GM18861 (cell line): Measurements from ENCODE around the gene MRPS26.
"Not testable (repeated sequence)": the region's sequence is repeated elsewhere in the genome, so short reads cannot be mapped to it uniquely, and the experiment has no call there.

Source experiments
- ATAC-seq: cut with Tn5 transposase; IDR thresholded peaks from one replicate; pipeline ENCODE4 v1.9.1; 2021; ENCODE audit not compliant: unreplicated experiment

MRPS26 gene

DNA sequence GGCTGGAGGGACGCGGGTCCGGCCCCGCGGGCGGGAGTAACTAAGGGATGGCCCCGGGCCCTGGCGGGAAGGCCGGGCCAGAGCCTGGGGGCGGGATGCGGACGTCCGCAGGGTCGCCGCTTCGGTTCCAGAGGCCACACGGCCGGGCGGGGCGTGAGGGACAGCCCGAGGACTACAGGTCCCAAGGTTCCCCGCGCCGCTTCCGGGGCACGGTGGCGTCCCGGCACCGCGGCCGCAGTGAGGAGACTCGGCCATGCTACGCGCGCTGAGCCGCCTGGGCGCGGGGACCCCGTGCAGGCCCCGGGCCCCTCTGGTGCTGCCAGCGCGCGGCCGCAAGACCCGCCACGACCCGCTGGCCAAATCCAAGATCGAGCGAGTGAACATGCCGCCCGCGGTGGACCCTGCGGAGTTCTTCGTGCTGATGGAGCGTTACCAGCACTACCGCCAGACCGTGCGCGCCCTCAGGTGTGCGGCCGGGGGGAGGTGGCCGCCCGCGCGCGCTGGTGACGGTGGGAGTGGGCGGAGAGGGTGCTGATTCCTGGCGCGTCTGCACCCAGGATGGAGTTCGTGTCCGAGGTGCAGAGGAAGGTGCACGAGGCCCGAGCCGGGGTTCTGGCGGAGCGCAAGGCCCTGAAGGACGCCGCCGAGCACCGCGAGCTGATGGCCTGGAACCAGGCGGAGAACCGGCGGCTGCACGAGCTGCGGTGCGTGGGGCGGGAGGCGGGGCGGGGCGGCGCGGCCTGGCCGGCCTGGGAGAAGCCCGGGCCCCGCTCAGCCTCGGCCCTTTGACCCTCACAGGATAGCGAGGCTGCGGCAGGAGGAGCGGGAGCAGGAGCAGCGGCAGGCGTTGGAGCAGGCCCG, at the start of gene MRPS26:
MRPS26 (plus strand) TSS at position 237 of the 861 bp plus-strand sequence; CDS start at position 254, 17 bp downstream.
- peak; percentile 85 for ATAC-seq

DNA sequence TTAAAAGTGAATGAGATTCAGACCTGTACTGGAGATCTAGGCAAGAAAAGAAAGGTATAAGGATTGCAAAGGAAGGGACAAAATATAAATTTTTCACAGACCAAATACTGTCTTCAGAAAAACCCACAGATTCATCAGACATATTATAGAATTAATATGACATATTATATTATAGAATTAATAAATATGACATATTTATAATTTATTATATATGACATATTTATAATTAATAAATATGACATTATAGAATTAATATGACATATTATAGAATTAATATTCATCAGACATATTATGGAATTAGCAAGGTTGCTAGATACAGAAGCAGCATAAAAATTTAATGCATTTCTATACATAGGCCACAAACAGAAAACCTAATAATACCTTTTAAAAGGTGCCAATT, 47.1 kb upstream of the MRPS26 start:
- ATAC-seq, result no peak

DNA sequence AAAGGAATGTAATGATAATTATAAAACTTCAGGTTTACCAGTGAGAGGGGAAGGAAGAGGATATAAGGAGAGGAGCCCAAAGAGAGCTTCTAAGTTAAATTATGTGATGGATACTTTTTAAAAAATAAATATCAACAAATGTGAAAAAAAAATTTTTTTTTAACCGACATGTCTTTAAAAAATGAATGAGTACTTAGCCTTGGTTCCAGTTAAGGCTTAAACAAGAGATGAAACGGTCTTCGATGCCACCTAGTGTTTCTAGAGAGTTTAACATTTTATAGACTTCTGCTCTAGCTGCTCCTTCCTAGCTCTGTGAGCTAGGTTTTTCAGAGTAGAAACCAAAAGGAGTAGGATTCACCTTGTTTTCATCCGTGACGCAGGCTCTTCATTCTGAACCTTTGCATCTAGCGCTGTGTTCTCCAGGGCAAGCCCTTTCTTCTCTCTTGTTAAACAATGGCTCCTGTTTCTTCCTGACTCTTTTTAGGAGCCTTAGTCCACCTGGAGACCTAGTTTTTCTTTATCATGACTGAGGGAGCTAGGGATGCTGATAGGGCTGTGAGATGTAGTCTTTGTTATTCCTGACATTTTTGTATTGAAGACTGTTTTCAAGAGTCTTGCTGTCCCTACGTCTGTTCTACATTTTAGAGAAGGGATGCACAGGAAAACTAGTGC, 44.9 kb upstream of the MRPS26 start:
- no peak for ATAC-seq

DNA sequence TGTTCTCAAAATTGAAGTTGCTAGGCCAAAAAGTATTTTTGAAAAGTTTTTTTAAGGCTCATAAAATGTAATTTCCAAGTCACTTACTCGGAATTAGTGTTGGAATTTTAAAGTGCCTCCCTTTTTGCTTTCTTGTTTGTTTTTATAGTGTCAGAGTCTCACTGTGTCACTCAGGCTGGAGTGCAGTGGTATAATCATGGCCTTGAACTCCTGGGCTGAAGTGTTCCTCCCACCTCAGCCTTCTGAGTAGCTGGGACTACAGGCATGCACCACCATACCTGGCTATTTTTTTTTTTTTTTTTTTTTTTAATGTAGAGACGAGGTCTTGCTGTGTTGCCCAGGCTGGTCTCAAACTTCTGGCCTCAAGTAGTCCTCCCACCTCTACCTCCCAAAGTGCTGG, 42.4 kb upstream of the MRPS26 start:
- no peak for ATAC-seq

DNA sequence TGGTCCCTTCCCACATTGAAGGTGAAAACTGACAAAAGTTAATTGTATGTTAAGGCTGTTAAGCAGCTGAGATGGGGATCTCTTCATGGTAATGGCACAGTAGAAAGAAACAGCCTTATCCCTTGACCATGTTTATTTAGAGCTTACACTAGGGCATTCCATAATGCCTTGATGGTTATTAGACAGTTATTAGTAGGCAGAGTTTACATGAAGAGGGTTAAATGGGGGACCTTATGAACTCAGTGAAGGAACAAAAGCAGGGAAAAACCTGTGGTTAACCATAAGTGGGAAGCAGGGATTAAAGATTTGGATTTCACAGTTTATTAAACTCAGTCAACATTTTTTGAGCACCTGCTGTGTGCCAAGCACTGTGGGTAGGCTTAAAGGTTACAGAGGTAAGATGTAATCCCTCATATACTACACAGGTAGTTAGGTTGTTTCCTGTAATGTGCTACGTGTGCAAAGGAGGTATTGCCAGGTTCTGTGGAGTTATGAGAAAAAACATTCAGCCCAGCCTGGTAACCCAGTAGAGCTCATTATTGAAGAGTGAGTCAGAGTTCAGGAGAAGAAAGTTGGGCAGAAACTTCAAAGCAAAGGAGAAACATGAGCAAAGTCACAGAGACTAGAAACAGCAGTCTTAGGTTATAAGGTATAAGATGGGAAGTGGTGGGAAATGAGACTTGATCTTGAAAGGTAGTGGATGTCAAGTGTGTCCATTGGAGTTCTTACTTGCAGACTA, 34.7 kb upstream of the MRPS26 start:
- no peak for ATAC-seq

DNA sequence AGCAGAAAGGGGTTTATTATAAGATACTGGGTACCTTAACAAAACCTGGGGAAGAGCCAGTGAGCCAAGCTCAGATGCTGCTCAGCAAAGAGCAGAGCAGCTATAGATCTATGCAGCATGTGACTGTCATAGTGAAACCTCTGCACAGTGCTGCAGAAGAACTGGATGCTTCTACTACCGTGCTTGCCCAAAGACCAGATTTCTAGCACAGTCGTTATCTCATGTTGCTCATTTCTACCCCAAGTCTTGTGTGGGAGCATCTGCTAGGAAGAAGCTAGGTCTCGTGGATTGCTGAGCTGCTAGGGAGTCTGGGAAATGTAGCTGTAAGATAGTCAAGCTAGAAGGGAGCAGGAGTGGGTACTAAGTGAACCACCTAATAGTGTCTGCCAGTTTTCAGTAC, 34.1 kb upstream of the MRPS26 start:
- ATAC-seq, result no peak

DNA sequence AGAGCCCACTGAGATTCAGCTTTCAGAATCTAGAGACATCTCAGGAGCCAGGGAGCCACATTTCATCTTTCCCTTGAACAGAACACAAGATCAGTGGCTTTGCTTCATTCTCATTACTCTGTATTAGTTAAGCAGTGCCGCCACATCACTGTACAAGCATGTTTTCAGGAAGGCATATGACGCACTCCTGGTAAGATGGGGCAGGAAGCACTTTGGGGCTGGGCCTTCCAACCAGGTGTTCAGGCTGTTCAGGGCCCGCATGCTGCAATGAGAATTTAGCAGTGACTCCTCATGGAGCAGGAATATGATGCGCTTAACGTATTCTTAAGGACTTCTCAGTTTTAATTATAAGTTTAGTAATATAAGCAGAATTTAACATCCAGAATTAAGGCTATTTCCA, 32.1 kb upstream of the MRPS26 start:
- no peak for ATAC-seq

DNA sequence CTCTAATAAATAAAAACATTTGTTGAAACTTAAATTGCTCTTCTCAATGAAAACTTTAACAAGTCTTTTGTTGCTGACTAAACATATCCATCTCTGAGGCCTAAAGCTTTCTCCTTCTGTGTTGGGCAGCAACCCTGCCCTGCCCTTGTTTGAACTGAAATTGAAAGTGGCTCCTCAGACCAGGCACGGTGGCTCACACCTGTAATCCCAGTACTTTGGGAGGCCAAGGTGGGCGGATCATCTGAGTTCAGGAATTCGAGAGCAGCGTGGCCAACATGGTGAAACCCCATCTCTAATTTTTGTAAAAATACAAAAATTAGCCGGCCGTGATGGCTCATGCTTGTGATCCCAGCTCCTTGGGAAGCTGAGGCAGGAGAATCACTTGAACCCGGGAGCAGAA, 31.7 kb upstream of the MRPS26 start:
- no peak for ATAC-seq

DNA sequence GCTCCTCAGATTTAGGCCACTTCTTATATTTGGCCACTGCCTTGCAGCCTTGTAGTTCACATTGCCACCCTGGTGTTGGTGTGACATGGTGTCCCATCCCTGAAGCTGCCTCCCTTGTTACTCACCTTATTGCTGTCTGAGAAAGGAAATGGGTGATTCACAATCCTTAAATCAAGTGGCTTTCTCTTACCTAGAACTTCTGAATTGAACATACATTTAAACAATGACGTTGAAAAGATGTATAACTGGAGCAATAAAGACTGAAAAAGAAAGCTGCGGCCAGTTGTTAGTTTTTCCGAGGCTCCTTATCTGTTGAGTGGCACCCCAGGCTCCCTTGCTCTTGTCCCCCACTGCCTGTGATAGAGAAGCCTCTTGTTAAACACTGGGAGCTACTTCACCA, 31.2 kb upstream of the MRPS26 start:
- ATAC-seq, result no peak

DNA sequence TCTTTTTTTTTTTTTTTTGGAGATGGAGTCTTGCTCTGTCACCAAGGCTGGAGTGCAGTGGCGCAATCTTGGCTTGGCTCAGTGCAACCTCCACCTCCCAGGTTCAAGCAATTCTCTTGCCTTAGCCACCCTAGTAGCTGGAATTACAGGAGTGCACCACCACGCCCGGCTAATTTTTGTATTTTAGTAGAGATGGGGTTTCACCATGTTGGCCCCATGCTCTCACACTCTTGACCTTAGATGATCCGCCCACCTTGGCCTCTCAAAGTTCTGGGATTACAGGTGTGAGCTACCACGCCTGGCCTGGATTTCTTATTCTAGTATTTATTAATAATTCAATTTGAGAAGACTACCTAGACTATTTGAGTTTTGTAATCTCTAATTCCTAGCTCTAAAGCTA, 30.6 kb upstream of the MRPS26 start:
- ATAC-seq, result not testable (repeated sequence)

DNA sequence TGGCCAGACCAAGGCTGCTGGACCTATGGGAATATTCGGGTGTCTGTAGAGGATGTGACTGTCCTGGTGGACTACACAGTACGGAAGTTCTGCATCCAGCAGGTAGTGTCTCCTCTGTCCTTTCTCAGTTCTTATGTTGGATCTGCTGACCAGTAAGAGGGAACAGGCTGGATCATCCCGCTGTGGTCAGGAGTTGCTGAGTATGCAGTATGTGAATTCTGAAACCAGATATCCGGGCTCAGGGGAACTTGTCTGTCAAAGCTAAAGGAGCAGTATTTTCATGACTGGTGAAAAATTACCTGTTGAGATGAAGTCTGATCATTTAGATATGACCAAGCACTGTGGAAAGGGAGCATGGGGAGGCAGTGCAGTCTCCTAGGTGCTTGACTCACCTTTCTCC, 24.5 kb upstream of the MRPS26 start:
- ATAC-seq, result no peak

DNA sequence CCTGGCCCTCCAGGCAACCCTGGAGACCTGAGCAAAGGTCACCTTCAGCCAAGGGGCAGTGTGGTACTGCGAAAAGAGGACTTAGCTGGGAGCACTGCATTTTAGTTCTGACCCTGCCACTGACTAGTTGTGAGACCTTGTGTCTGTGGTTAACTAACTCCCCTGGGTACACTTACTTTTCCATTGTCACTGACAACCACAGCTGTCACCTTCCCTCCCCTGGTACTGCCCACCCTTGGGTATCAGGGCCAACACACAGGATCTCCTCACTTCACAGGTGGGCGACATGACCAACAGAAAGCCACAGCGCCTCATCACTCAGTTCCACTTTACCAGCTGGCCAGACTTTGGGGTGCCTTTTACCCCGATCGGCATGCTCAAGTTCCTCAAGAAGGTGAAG, 24.1 kb upstream of the MRPS26 start:
- ATAC-seq, result no peak

DNA sequence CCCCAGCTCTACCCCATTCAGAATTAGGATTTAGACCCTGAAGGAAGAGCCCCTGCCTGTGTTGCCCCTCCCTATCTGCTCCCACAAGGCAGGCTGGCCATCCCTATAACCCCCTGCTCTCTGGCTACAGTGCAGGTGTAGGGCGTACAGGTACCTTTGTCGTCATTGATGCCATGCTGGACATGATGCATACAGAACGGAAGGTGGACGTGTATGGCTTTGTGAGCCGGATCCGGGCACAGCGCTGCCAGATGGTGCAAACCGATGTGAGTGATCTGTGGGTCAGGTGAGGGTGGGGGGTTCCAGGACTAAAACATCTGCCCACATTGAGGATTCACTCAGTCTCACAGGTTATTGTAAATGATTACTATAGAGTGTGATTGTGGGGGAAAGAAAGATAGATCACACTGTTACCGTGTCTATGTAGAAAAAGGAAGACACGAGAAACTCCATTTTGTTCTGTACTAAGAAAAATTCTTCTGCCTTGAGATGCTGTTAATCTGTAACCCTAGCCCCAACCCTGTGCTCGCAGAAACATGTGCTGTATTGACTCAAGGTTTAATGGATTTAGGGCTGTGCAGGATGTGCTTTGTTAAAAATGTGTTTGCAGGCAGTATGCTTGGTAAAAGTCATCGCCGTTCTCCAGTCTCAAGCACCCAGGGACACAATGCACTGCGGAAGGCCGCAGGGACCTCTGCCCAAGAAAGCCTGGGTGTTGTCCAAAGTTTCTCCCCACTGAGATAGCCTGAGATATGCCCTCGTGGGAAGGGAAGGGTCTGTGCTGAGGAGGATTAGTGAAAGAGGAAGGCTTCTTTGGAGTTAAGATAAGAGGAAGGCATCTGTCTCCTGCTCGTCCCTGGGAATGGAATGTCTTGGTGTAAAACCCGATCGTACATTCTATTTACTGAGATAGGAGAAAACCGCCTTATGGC, 23.0 kb upstream of the MRPS26 start:
- not testable (repeated sequence) for ATAC-seq

DNA sequence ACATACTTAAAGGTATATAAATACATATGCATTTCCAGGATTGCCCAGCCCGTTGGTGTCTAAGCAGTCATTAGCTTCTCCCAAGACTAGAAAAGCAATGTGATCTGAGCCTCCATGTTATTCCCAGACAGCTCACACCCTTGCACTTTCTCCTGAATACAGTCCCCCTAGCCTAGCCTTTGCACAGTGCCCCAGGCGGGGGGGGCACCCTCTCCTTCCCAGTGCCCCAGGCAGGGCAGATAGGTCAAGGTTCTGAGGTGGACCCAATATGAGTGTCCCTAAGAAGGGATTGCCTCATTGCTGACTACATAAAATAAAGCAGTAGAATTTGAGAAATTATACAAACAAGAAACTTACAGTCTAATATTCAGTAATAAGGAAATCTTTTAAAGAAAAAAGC, 17.9 kb upstream of the MRPS26 start:
- ATAC-seq, result no peak

DNA sequence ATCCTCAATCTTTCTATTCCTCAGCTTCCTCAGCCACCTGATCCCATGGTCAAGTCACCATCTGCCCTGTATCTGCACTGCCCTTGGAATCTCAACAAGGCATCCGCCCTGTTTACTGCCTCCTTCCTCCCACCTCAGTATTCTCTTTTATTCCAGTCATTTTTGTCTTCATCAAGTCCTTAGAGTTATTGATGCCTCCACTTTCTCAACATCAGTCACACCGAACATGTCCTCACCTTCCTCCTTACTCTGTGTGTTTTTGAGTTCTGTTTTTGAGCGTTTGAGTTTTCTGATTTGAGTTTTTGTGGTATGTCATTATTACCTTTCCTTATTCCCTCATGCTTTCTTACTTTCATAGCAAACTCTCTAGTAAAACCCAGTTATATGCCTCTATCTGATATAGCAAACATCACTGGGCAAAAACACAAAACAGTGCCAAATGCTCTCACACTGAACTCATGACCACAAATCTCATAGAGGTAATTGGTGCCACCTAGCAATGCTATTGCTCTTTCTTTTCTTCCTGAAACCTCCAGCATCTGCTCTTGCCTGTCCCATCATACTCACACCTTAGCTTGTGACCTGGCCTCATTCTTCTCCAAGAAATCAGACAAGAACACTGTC, 14.2 kb upstream of the MRPS26 start:
- no peak for ATAC-seq

DNA sequence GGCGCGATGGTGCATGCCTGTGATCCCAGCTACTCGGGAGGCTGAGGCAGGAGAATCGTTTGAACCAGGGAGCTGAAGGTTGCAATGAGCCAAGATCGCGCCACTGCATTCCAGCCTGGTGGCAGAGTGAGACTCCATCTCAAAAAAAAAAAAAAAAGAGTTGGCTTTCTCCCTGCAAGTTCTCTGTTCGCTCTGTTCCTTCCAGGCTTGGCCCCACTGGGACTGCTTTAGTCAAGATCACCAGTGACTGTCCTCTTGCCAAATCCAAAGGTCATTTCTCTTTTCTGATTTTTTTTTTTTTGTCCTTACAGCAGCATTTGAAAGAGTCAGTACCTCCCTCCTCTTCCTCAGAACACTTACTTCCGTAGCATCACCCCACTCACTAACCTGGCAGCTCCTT, 13.2 kb upstream of the MRPS26 start:
- ATAC-seq, result no peak

DNA sequence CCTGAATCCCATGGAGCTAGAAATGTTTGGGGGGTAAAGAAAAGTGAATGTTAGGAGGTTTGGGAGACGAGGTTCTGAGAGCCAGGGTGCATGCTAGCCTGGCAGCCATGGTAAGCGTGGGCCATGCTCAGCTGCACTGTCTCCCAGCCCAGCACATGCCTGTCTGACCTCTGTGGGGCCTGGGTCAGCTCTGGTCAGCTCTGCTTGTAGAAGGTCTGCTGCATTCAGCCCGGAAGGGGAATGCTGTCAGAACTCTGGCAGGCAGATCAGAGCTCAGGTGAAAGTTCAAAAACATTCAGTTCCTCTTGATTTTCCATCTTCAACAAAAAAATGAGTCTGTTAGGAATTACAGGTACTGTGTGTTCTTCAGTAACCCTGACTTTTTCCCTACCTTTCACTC, 8.2 kb upstream of the MRPS26 start:
- no peak for ATAC-seq

DNA sequence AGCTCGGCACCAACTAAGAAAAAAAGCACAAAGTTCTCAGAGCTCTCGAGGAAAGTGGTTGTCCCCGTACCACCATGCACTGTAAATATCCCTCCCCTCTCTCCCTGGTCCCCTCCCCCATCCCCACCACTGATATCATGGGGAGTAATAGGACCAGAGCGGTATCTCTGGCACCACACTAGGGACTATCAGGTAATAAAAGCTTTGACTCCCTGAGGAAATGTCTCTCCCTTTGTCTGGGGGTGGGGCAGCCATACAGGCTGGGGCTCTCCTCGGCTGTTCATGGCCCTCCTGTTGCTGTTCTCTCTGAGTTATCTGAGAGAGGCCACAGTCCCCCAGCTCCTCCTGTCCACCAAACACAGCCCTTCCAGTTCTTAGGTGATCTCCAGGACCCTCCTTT, 7.4 kb upstream of the MRPS26 start:
- no peak for ATAC-seq

DNA sequence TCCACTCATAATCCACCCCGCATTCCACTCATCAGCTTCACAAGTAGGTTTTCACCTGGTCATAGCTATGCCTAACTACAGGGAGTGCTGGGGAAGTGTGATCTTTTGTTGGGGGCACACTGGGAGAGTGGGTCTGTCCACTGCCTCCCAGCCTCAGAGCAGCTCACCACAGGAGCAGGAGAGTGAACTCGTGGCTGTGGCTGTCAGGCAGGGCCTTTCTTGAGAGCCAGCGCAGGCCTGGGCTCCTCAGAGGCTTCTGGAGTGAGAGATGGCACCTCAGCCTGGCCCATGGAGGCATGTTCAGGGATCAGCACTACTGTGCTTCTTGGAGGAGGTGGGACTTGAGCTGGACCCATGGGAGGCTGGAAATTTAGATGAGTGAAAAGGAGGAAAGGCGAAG, 6.4 kb upstream of the MRPS26 start:
- no peak for ATAC-seq

DNA sequence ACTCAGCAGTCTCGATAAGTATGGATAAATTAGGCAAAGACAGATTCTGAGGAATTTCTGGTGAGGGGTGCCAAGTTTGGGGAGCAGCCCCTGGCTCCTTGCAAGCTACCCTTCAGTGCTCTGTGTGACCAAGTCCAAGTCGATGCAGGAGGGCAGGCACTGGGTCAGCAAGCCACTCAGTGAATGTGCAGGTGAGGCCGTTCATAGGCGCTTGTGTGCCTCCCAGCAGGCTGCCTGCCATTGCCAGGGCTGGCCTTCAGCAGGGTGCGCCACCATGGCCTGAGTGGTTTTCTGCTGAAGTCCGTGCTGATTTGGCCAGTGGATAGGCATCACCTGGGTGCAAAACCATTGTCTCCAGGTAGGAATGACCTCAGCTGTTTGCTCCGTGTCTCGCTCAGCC, 5.8 kb upstream of the MRPS26 start:
- ATAC-seq, result no peak
